Astrocyte of the cerebellum (primary cell): ENCODE measurements around the gene ZNF502.

Experiments
- DNase-seq: peaks from one replicate; pipeline ENCODE4 v3.0.0-alpha.2; 2011; ENCODE audit warnings: low read depth
- H3K4me3 ChIP-seq: 2 replicates; pipeline ENCODE4 v1.5.1; 2011; ENCODE audit warnings: mild to moderate bottlenecking, low read depth, low read length, moderate library complexity
- in situ Hi-C: cut with HindIII; loops from 2 replicates; pipeline ENCODE4 v1.10.0; 2017; ENCODE audit warnings: low sequenced_read_pairs
- TF ChIP-seq, protein P1 (sequence below): IDR thresholded peaks from 2 replicates; pipeline ENCODE4 v1.5.1; 2012; ENCODE audit warnings: low read length, low read depth, moderate library complexity, mild to moderate bottlenecking; ENCODE audit errors: missing control alignments

ZNF502 gene

DNA sequence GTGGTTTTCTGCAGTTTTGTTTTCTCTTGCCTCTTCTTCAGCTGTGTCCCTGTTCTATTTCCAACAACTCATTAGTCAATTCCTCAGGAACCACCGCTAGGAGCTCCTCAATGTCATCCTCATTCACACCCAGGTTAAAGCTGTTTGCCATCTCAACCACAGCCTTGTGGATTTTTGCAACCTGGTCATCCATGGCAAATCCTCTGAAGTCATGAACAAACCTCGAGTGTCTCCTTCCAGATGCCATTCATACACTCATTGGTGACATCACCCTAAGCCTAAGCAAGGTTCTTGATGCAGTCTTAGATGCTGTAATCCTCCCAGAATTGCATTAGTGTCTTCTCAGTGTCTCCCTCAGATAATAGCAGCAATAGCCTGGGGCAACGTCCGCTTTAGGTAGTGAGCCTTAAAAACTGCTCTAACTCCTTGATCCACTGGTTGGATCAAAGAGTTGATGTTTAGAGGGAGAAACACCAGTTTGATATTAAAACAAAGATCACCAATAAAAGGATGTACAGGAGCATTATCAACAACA, 31.5 kb upstream of the ZNF502 start:
- in situ Hi-C loops = no loop called here
- TF ChIP-seq, protein P1, sequence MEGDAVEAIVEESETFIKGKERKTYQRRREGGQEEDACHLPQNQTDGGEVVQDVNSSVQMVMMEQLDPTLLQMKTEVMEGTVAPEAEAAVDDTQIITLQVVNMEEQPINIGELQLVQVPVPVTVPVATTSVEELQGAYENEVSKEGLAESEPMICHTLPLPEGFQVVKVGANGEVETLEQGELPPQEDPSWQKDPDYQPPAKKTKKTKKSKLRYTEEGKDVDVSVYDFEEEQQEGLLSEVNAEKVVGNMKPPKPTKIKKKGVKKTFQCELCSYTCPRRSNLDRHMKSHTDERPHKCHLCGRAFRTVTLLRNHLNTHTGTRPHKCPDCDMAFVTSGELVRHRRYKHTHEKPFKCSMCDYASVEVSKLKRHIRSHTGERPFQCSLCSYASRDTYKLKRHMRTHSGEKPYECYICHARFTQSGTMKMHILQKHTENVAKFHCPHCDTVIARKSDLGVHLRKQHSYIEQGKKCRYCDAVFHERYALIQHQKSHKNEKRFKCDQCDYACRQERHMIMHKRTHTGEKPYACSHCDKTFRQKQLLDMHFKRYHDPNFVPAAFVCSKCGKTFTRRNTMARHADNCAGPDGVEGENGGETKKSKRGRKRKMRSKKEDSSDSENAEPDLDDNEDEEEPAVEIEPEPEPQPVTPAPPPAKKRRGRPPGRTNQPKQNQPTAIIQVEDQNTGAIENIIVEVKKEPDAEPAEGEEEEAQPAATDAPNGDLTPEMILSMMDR = no peak
- no peak overlapping the region for H3K4me3 ChIP-seq

DNA sequence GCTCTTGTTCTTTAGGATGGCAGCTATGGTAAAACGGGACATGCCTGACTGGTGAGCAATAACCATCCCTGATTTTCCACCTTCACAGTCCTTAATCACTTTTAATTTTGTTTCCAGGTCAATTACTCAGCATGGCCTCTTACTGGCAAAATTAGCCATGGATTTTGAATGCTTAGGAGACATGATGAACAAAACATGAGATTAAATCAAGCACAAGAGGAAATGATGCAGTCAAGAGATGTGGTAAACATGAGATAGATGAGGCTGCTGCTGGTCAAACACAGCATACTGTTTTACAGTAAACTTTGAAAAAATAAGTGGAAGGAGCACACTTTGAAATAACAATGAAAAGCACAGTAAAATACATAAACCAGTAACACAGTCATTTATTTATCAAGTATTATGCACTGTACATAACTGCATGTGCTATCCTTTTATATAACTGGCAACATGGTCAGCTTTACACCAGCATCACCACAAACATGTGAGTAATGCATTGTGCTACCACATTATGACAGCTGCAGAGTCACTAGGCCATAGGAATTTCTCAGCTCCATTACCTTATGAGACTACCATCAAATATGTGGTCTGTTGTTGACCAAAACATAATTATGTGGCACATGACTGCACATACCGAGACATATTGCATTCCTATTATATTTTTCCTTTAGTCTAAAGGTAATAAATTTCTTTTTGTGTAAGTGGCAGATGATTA, 30.1 kb upstream of the ZNF502 start:
- TF ChIP-seq, protein P1 = no peak
- H3K4me3 ChIP-seq = no peak overlapping the region
- DNase-seq = peak; percentile 22
- in situ Hi-C loops = no loop called here

More for the DNA sequence above, 31.5 kb upstream of the ZNF502 start:
- no peak for DNase-seq

DNA sequence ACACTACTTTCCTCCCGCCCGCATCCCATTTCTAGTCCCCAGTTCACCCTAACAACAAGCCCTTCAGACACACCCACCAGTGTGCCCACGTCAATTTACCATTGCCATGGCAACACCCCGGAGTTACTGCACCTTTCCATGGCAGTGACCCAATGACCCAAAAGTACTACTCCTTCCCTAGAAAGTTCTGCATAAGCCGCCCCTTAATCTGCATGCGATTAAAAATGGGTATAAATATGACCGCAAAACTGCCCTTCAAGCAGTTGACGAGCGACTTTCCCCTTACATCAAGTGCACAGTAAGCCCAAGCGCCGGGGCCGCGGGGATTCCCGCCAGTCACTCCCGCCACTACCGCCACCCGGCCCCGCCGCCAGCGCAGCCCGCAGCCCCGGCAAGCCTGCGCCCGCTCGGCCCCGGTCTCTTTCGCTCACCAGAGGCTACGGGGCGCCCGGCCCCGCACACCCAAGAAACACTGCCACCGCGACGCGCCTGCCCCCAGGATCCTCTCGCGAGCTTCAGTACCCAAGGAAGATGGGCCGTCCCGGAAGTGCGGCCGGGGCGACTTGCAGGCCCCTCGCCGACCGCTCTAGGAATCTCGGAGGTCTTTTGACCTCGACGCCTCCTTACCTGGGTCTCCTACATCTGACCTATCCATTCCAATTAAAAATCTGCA, 27.2 kb upstream of the ZNF502 start:
- peak overlapping the region; percentile 54 for H3K4me3 ChIP-seq
- peak; percentile 39 for DNase-seq
- in situ Hi-C loops = no loop called here
- TF ChIP-seq, protein P1 = no peak

DNA sequence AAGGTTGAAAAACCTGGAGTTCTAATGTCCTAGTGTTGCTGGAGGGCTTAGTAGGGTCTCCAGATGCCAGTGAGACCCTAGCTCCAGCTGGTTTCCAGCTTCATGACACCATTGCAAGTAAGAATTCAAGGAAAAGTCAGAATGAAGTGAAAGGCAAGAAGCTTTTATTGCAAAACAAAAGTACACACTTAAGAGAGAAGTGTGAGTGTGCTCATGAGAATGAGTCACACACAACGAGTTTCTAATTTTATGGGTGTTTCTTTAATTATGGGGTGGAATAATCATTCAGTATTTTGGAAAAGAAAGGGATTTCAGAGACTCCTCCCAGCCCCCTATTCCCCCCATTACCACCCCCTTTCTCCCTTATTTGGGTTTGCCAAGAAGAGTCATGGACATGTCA, 24.6 kb upstream of the ZNF502 start:
- DNase-seq = no peak
- TF ChIP-seq, protein P1 = no peak

DNA sequence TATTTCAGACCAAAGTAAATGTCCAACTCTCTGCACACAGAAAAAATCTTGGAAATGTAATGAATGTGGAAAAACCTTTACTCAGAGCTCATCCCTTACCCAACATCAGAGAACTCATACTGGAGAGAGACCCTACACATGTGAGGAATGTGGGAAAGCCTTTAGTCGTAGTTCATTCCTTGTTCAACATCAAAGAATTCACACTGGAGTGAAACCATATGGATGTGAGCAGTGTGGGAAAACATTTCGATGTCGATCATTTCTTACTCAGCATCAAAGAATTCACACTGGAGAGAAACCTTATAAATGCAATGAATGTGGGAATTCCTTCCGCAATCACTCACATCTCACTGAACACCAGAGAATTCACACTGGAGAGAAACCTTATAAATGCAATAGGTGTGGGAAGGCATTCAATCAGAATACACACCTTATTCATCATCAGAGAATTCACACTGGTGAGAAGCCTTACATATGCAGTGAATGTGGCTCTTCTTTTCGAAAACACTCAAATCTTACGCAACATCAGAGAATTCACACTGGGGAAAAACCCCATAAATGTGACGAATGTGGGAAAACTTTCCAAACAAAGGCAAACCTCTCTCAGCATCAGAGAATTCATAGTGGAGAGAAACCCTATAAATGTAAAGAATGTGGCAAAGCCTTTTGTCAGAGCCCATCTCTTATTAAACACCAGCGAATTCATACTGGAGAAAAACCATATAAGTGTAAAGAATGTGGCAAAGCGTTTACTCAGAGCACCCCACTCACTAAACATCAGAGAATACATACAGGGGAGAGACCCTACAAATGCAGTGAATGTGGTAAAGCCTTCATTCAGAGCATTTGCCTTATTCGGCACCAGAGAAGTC, 9.0 kb downstream of the ZNF502 start:
- in situ Hi-C loops = no loop called here
- no peak for DNase-seq
- TF ChIP-seq, protein P1 = no peak
- H3K4me3 ChIP-seq = no peak overlapping the region

More for the DNA sequence above, 24.6 kb upstream of the ZNF502 start:
- in situ Hi-C loops = no loop called here
- H3K4me3 ChIP-seq = no peak overlapping the region

DNA sequence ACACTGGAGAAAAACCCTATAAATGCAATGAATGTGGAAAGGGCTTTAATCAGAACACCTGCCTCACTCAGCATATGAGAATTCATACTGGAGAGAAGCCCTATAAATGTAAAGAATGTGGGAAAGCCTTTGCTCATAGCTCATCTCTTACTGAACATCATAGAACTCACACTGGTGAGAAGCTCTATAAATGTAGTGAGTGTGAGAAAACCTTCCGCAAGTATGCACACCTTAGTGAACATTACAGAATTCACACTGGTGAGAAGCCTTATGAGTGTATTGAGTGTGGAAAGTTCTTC, 9.6 kb downstream of the ZNF502 start:
- TF ChIP-seq, protein P1 = no peak
- no peak for DNase-seq
- H3K4me3 ChIP-seq = no peak overlapping the region
- in situ Hi-C loops = no loop called here
